Heart left ventricle (tissue), 16 donors: ENCODE data around the gene TOLLIP. TPM values are rescaled to one million over a fixed set of nuclear protein-coding genes. Genes with fewer than 3 reads are reported as not detected.

Experiments
- ATAC-seq, 4 donors: fragments of 200-7000 bp; cut with Tn5 transposase; one replicate each; pipeline ENCODE4 v1.9.1; 2020 to 2022; ENCODE audit warnings: moderate library complexity in 4 of 4, mild to moderate bottlenecking in 3 of 4, moderate number of reproducible peaks in 1 of 4
- DNase-seq, 5 donors: peaks; one replicate each; pipeline ENCODE4 v3.0.0-alpha.2; 2020
- H3K27ac ChIP-seq, 12 donors: fragments of 200-600 bp; sonication (generic) in 4 of 12; one replicate each; pipeline versions ENCODE4 v1.5.0 to v1.8.0; 2016 to 2022; ENCODE audit warnings: mild to moderate bottlenecking in 2 of 12
- H3K27me3 ChIP-seq, 9 donors: fragments of 200-600 bp; sonication (generic) in 2 of 9; one replicate each; pipeline versions ENCODE4 v1.5.1 to v1.8.0; 2016 to 2022; ENCODE audit warnings: mild to moderate bottlenecking in 3 of 9
- H3K36me3 ChIP-seq, 9 donors: fragments of 200-600 bp; sonication (generic) in 2 of 9; one replicate each; pipeline versions ENCODE4 v1.5.0 to v1.8.0; 2018 to 2022; ENCODE audit warnings: mild to moderate bottlenecking in 2 of 9
- H3K4me1 ChIP-seq, 12 donors: fragments of 200-600 bp; sonication (generic) in 4 of 12; one replicate each; pipeline versions ENCODE4 v1.5.0 to v1.8.0; 2016 to 2022; ENCODE audit warnings: mild to moderate bottlenecking in 3 of 12
- H3K4me3 ChIP-seq, 12 donors: fragments of 200-600 bp; sonication (generic) in 4 of 12; one replicate each; pipeline versions ENCODE4 v1.5.0 to v1.8.0; 2017 to 2022; ENCODE audit warnings: mild to moderate bottlenecking in 9 of 12, moderate library complexity in 4 of 12
- H3K9me3 ChIP-seq, 12 donors: fragments of 200-600 bp; sonication (generic) in 4 of 12; one replicate each; pipeline versions ENCODE4 v1.5.0 to v1.8.0; 2016 to 2022; ENCODE audit warnings: mild to moderate bottlenecking in 1 of 12
- POLR2A ChIP-seq, 2 donors: fragments of 450-650 bp; IDR thresholded peaks; one replicate each; pipeline ENCODE4 v1.6.1; 2017; ENCODE audit warnings: antibody characterized with exemption in 2 of 2, mild to moderate bottlenecking in 2 of 2, moderate library complexity in 2 of 2
- WGBS, 4 donors: extraction: QIAGEN DNeasy Blood & Tissue Kit in 2 of 4; methylation state at CpG; one replicate each; pipeline versions ENCODE4 v1.1.5 to v1.1.7; 2013 to 2018; 5-methylcytosine and 5-hydroxymethylcytosine counted together
- intact Hi-C, 10 donors: fragments of 100-400 bp; cut with DNase I; formaldehyde crosslinking; loops; one replicate each; pipeline versions ENCODE4 v1.11.1 to v1.14.2; 2022
- polyA plus RNA-seq, 2 donors: library from polyadenylated mRNA; stranded (reverse); fragments of 200-250 nt; gene quantifications; one replicate each; pipeline ENCODE4 v1.2.3, GENCODE V29; 2013
- total RNA-seq, 9 donors: library from RNA; depleted of rRNA in 2 of 9; stranded (reverse); fragments of >200 nt in 2 of 9; fragmentation: NEBNext Ultra II Directional in 3 of 9; extraction: Animal tissue kit (Norgen Biotek cat#: 25700) in 3 of 9; gene quantifications; one replicate each; pipeline versions ENCODE4 v1.1.0 to v1.2.4, GENCODE V29; 2016 to 2023
- TF ChIP-seq, protein P1 (sequence below), 12 donors: fragments of 200-600 bp; sonication (generic) in 4 of 12; IDR thresholded peaks; one replicate each; pipeline versions ENCODE4 v1.5.0 to v1.8.0; 2018 to 2022; ENCODE audit warnings: antibody characterized with exemption in 12 of 12, mild to moderate bottlenecking in 5 of 12
- donor health status: ischemic (EF 13 %, LVEDD 7.1; RV severe dilation, severe dysfunction).
- donor health status: healthy with polysubstance abuse.
- donor health status: DM: no; HTN: yes; CAD: no.
- donor health status: DM: no; HTN: no; CAD: no.
- donor health status: ischemic (EF 25% LVEDD 6.9; RV normal size, moderate dysfunction).
- donor health status: ischemic (EF 25% LVEDD 5.7; RV mildly dilated, moderate dysfunction).
- donor health status: healthy.
- donor health status: DM: yes; HTN: yes; CAD: no.
- donor health status: ischemic (EF 35%, LVEDD 5.7; RV mildly dilated, moderate dysfunction).
- donor health status: nonischemic (EF 11% LVEDD 7.7; RV severe dilation, severe dysfunction).
- donor health status: DM: yes; HTN: yes; CAD: no.
- donor health status: PGD.
- donor health status: ischemic (EF 29% LVEDD 5.4; RV normal size, mild dysfunction).
- donor health status: nonischemic (EF 23%, LVEDD 6.1; RV moderate dilation, normal function).

The TOLLIP gene
- total and polyA plus RNA-seq, 11 donors: 27.4 to 57.2 (median 44.9) TPM

GRCh38 chr11:1346669-1347390, 37.4 kb upstream of the TOLLIP start:
- peaks cover 0 to 15% (median 0%) of the 10 kb centered on the region in 9 donors for H3K27me3 ChIP-seq
- TF ChIP-seq, protein P1, sequence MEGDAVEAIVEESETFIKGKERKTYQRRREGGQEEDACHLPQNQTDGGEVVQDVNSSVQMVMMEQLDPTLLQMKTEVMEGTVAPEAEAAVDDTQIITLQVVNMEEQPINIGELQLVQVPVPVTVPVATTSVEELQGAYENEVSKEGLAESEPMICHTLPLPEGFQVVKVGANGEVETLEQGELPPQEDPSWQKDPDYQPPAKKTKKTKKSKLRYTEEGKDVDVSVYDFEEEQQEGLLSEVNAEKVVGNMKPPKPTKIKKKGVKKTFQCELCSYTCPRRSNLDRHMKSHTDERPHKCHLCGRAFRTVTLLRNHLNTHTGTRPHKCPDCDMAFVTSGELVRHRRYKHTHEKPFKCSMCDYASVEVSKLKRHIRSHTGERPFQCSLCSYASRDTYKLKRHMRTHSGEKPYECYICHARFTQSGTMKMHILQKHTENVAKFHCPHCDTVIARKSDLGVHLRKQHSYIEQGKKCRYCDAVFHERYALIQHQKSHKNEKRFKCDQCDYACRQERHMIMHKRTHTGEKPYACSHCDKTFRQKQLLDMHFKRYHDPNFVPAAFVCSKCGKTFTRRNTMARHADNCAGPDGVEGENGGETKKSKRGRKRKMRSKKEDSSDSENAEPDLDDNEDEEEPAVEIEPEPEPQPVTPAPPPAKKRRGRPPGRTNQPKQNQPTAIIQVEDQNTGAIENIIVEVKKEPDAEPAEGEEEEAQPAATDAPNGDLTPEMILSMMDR (IDR thresholded peaks at IDR 0.05): no peak
- TF ChIP-seq POLR2A (IDR thresholded peaks at IDR 0.05): no peak
- DNase-seq (no peak), ATAC-seq (peak in 1 of 4 donors; percentile 5)
- no peak overlapping the region for H3K27ac ChIP-seq
- H3K4me1 ChIP-seq: peaks cover 0 to 7% (median 0%) of the 10 kb centered on the region in 12 donors
- no peaks in the 10 kb centered on the region for H3K9me3 ChIP-seq
- no peak overlapping the region for H3K4me3 ChIP-seq
- WGBS, 4 donors: 82 to 88% (median 86%) methylated on average over 28 of the region's 28 CpGs
- H3K36me3 ChIP-seq: no peaks in the 10 kb centered on the region
- intact Hi-C loops: no loop called here

- Histone ChIP-seq H3K27me3 (peaks cover 0 to 15% (median 0%) of the 10 kb centered on the region in 9 donors), H3K9me3 (no peaks in the 10 kb centered on the region), H3K4me3 (no peak overlapping the region), H3K27ac (no peak overlapping the region), H3K36me3 (no peaks in the 10 kb centered on the region), H3K4me1 (peaks cover 0 to 7% (median 0%) of the 10 kb centered on the region in 12 donors)
- DNase-seq (no peak), ATAC-seq (no peak)
- TF ChIP-seq, protein P1 (IDR thresholded peaks at IDR 0.05): no peak
- no peak for TF ChIP-seq POLR2A (IDR thresholded peaks at IDR 0.05)
- WGBS, 4 donors: 83 to 85% (median 84%) methylated on average over 28 of the region's 28 CpGs
- intact Hi-C loops: no loop called here
Observed at GRCh38 chr11:1345737-1346513, 36.5 kb upstream of the TOLLIP start.

DNA sequence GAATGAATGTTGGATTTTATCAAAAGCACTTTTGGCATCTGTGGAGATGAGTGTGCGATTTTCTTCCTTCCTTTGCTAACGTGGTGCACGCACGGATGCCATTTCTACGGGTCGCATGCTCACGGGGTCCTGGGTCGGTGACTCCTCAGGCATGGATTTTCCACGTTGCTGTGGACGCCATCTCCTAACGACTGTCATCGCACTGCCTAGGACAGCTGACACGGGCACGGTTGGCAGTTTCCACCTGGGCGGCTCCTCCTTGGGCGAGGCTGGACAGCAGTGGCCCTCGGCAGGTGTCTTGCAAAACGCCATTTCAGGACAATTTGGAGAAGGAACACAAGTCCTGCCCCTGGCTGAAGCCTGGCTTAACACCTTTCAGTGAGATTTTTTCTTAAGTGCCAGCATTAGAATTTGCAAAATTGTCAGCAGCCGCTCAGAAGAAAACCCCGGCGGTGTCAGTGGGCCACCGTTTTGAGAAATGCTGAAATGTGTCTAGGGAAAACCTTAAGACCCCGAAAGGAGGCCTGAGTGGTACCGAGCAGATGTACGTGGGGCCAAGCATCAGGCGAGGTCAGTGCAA, 34.7 kb upstream of the TOLLIP start:
- 83 to 86% (median 84%) methylated on average over 26 of the region's 26 CpGs for WGBS, 4 donors
- ATAC-seq: no peak

More for the DNA sequence above, 34.7 kb upstream of the TOLLIP start:
- no peak overlapping the region for H3K27ac ChIP-seq
- no peak for TF ChIP-seq POLR2A (IDR thresholded peaks at IDR 0.05)
- TF ChIP-seq, protein P1 (IDR thresholded peaks at IDR 0.05): no peak
- no peaks in the 10 kb centered on the region for H3K36me3 ChIP-seq
- H3K4me1 ChIP-seq: peaks cover 0 to 7% (median 0%) of the 10 kb centered on the region in 12 donors
- H3K27me3 ChIP-seq: peaks cover 0 to 3% (median 0%) of the 10 kb centered on the region in 9 donors
- H3K9me3 ChIP-seq: no peaks in the 10 kb centered on the region
- no peak for DNase-seq
- no peak overlapping the region for H3K4me3 ChIP-seq
- intact Hi-C loops: loop anchor here in 1 of 10 donors (5.0 kb wide), 1 partner anchor 38 kb away; no protein-coding TSS in a partner anchor
